ENCODE results near the gene PEX7. TPM values are rescaled to one million over a fixed set of nuclear protein-coding genes. Genes with fewer than 3 reads are reported as not detected.
"Not testable (repeated sequence)": the region's sequence is repeated elsewhere in the genome, so short reads cannot be mapped to it uniquely, and the experiment has no call there.

The PEX7 gene
- total and polyA plus RNA-seq, 2 donors (not counting 1 experiment from before 2014, with no cell fraction given) = 10.2 to 18.0 TPM

- Histone ChIP-seq H3K4me1 (ENCODE audit: control insufficient read depth, extremely low read depth, insufficient read depth, low read length) (no peaks in the 10 kb centered on the region), H3K9ac (ENCODE audit: insufficient read depth, low read length) (no peak overlapping the region)
- TF ChIP-seq, protein P1, sequence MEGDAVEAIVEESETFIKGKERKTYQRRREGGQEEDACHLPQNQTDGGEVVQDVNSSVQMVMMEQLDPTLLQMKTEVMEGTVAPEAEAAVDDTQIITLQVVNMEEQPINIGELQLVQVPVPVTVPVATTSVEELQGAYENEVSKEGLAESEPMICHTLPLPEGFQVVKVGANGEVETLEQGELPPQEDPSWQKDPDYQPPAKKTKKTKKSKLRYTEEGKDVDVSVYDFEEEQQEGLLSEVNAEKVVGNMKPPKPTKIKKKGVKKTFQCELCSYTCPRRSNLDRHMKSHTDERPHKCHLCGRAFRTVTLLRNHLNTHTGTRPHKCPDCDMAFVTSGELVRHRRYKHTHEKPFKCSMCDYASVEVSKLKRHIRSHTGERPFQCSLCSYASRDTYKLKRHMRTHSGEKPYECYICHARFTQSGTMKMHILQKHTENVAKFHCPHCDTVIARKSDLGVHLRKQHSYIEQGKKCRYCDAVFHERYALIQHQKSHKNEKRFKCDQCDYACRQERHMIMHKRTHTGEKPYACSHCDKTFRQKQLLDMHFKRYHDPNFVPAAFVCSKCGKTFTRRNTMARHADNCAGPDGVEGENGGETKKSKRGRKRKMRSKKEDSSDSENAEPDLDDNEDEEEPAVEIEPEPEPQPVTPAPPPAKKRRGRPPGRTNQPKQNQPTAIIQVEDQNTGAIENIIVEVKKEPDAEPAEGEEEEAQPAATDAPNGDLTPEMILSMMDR (conservative IDR thresholded peaks at IDR 0.05 in 1 of 2, IDR thresholded peaks at IDR 0.05 in 1 of 2; ENCODE audit: low read depth in 1 of 2, low read length in 2 of 2) = no peak
- TF ChIP-seq EZH2 (IDR thresholded peaks at IDR 0.05; ENCODE audit: low read length, missing control alignments) = no peak
These were observed 73.5 kb downstream of the PEX7 start for GRCh38 chr6:136895901-136896300.

GRCh38 chr6:136897071-136897470, 74.7 kb downstream of the PEX7 start:
- Histone ChIP-seq H3K36me3 (ENCODE audit: control insufficient read depth, insufficient read depth, low read length) (no peaks in the 10 kb centered on the region), H3K4me3 (replicated peaks in 1 of 4; ENCODE audit: control extremely low read depth in 1 of 4, insufficient read depth in 1 of 4, low read depth in 3 of 4, low read length in 4 of 4) (no peak overlapping the region), H3K9me3 (ENCODE audit: control insufficient read depth, insufficient read depth, low read depth, low read length) (no peaks in the 10 kb centered on the region), H3K27me3 (ENCODE audit: control insufficient read depth, insufficient read depth, low read length) (no peaks in the 10 kb centered on the region), H3K4me2 (ENCODE audit: extremely low read depth, insufficient read depth, low read length) (no peak overlapping the region), H3K27ac (ENCODE audit: insufficient read depth, low read length) (no peak overlapping the region), H2AFZ (ENCODE audit: low read length) (no peak overlapping the region), H3K79me2 (ENCODE audit: control insufficient read depth, insufficient read depth, low read length) (no peaks in the 10 kb centered on the region), H4K20me1 (ENCODE audit: control insufficient read depth, extremely low read depth, insufficient read depth, low read length) (no peaks in the 10 kb centered on the region), H3K4me1 (ENCODE audit: control insufficient read depth, extremely low read depth, insufficient read depth, low read length) (no peaks in the 10 kb centered on the region), H3K9ac (ENCODE audit: insufficient read depth, low read length) (no peak overlapping the region)
- DNase-seq (ENCODE audit: low read depth in 2 of 2) = no peak
- TF ChIP-seq, protein P1 (conservative IDR thresholded peaks at IDR 0.05 in 1 of 2, IDR thresholded peaks at IDR 0.05 in 1 of 2; ENCODE audit: low read depth in 1 of 2, low read length in 2 of 2) = no peak
- TF ChIP-seq EZH2 (IDR thresholded peaks at IDR 0.05; ENCODE audit: low read length, missing control alignments) = no peak

More at GRCh38 chr6:136895901-136896300, 73.5 kb downstream of the PEX7 start:
- Histone ChIP-seq H3K27me3 (ENCODE audit: control insufficient read depth, insufficient read depth, low read length) (no peaks in the 10 kb centered on the region), H3K36me3 (ENCODE audit: control insufficient read depth, insufficient read depth, low read length) (no peaks in the 10 kb centered on the region), H3K79me2 (ENCODE audit: control insufficient read depth, insufficient read depth, low read length) (no peaks in the 10 kb centered on the region), H2AFZ (ENCODE audit: low read length) (no peak overlapping the region), H3K4me3 (replicated peaks in 1 of 4; ENCODE audit: control extremely low read depth in 1 of 4, insufficient read depth in 1 of 4, low read depth in 3 of 4, low read length in 4 of 4) (no peak overlapping the region), H3K27ac (ENCODE audit: insufficient read depth, low read length) (no peak overlapping the region), H3K4me2 (ENCODE audit: extremely low read depth, insufficient read depth, low read length) (no peak overlapping the region), H3K9me3 (ENCODE audit: control insufficient read depth, insufficient read depth, low read depth, low read length) (no peaks in the 10 kb centered on the region), H4K20me1 (ENCODE audit: control insufficient read depth, extremely low read depth, insufficient read depth, low read length) (no peaks in the 10 kb centered on the region)
- no peak for DNase-seq (ENCODE audit: low read depth in 2 of 2)

GRCh38 chr6:136901212-136901784, 78.9 kb downstream of the PEX7 start:
- Histone ChIP-seq H4K20me1 (ENCODE audit: control insufficient read depth, extremely low read depth, insufficient read depth, low read length) (no peaks in the 10 kb centered on the region), H3K4me1 (ENCODE audit: control insufficient read depth, extremely low read depth, insufficient read depth, low read length) (no peaks in the 10 kb centered on the region), H3K9ac (ENCODE audit: insufficient read depth, low read length) (no peak overlapping the region), H2AFZ (ENCODE audit: low read length) (no peak overlapping the region), H3K79me2 (ENCODE audit: control insufficient read depth, insufficient read depth, low read length) (no peaks in the 10 kb centered on the region), H3K27ac (ENCODE audit: insufficient read depth, low read length) (no peak overlapping the region), H3K36me3 (ENCODE audit: control insufficient read depth, insufficient read depth, low read length) (no peaks in the 10 kb centered on the region), H3K4me3 (replicated peaks in 1 of 4; ENCODE audit: control extremely low read depth in 1 of 4, insufficient read depth in 1 of 4, low read depth in 3 of 4, low read length in 4 of 4) (no peak overlapping the region), H3K4me2 (ENCODE audit: extremely low read depth, insufficient read depth, low read length) (no peak overlapping the region), H3K9me3 (ENCODE audit: control insufficient read depth, insufficient read depth, low read depth, low read length) (no peaks in the 10 kb centered on the region), H3K27me3 (ENCODE audit: control insufficient read depth, insufficient read depth, low read length) (no peaks in the 10 kb centered on the region)
- DNase-seq (ENCODE audit: low read depth in 2 of 2) = no peak
- TF ChIP-seq, protein P1 (conservative IDR thresholded peaks at IDR 0.05 in 1 of 2, IDR thresholded peaks at IDR 0.05 in 1 of 2; ENCODE audit: low read depth in 1 of 2, low read length in 2 of 2) = no peak
- no peak for TF ChIP-seq EZH2 (IDR thresholded peaks at IDR 0.05; ENCODE audit: low read length, missing control alignments)

- not testable (repeated sequence) for H3K4me1 ChIP-seq (ENCODE audit: control insufficient read depth, extremely low read depth, insufficient read depth, low read length); H3K36me3 ChIP-seq (ENCODE audit: control insufficient read depth, insufficient read depth, low read length); H2AFZ ChIP-seq (ENCODE audit: low read length); H3K4me3 ChIP-seq (replicated peaks in 1 of 4; ENCODE audit: control extremely low read depth in 1 of 4, insufficient read depth in 1 of 4, low read depth in 3 of 4, low read length in 4 of 4); DNase-seq (ENCODE audit: low read depth in 2 of 2); H3K4me2 ChIP-seq (ENCODE audit: extremely low read depth, insufficient read depth, low read length); H3K9ac ChIP-seq (ENCODE audit: insufficient read depth, low read length); H3K9me3 ChIP-seq (ENCODE audit: control insufficient read depth, insufficient read depth, low read depth, low read length); H3K79me2 ChIP-seq (ENCODE audit: control insufficient read depth, insufficient read depth, low read length); H3K27me3 ChIP-seq (ENCODE audit: control insufficient read depth, insufficient read depth, low read length); H3K27ac ChIP-seq (ENCODE audit: insufficient read depth, low read length); H4K20me1 ChIP-seq (ENCODE audit: control insufficient read depth, extremely low read depth, insufficient read depth, low read length)
These were observed 82.1 kb downstream of the PEX7 start for GRCh38 chr6:136904477-136904876.

All from fibroblast of lung (primary cell).